ENCODE results near the gene PACSIN2. TPM values are rescaled to one million over a fixed set of nuclear protein-coding genes. Genes with fewer than 3 reads are reported as not detected.
A peak's percentile ranks its signal among the peaks of the same experiment; 100 is the strongest.

PACSIN2 gene
- total and polyA plus RNA-seq, 10 of the 15 experiments (the other 5 are each of a cell fraction or from before 2014, with no cell fraction given): 0.93 to 78.7 (median 46.8) TPM

DNA sequence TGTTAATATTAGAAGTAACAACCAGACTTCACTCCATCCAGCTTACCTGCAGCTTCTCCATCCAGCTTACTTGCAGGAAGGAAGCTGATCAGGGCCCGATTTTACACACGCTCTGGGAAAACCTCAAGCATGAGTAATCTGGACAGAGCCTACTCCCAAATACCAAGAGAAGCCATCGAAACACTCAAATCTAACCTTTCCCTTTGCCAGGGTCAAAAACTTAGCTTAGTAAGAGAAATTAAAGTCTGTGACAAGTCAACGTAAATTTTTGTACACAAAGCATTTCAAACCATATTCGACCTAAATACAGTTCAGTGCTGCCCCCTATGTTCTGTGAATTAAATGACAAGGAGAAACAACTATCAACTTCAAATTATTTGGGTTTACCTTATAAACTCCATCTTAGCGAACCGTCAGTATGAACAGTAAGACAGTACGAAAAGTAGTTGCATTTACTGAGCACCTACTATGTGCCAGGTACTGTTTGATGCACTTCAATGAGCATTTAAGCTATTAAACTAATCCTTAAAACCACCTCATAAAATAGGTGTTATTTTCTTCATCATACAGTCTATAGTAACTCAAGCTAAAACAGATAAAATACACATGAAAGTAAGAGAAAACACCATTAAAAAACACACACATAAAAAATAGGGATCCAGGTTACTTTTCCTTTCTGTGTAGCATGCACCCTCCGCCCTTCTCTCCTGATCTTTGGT lies 194.7 kb downstream of the PACSIN2 start:
- RAD21 ChIA-PET (ENCODE audit: unreplicated experiment): interaction anchor here (0.6 to 1.7 kb wide), 11 partner anchors 17 to 240 kb away, joined by 3 to 7 read pairs (median 3); partner anchors contain the start of gene CYB5R3
- H3K9me3 ChIP-seq (replicated peaks; ENCODE audit: control insufficient read depth, insufficient read depth, low read length): no peaks in the 10 kb centered on the region; the same call in 1 of the 3 replicates
- H3K9ac ChIP-seq (ENCODE audit: control insufficient read depth, insufficient read depth, low read length): no peak overlapping the region
- H3K27me3 ChIP-seq (replicated peaks in 1 of 2; ENCODE audit: control insufficient read depth in 2 of 2, insufficient read depth in 2 of 2, low read length in 1 of 2): no peaks in the 10 kb centered on the region
- no peak overlapping the region for H3K4me2 ChIP-seq (ENCODE audit: control insufficient read depth, insufficient read depth)
- no peaks in the 10 kb centered on the region for H3K79me2 ChIP-seq (ENCODE audit: control insufficient read depth, insufficient read depth, low read length)
- no peaks in the 10 kb centered on the region for H4K20me1 ChIP-seq (ENCODE audit: control insufficient read depth, insufficient read depth)
- CTCF ChIA-PET: interaction anchor here (0.5 to 2.7 kb wide), 25 partner anchors 9 to 199 kb away, joined by 3 to 18 read pairs (median 3); no protein-coding TSS in a partner anchor
- SMC1A ChIA-PET (ENCODE audit: uncharacterized antibody, unreplicated experiment): interaction anchor here (0.7 to 3.4 kb wide), 11 partner anchors 9 to 213 kb away, joined by 3 to 21 read pairs (median 4); no protein-coding TSS in a partner anchor
- in situ Hi-C loops (cut with MboI): no loop called here
- H3K4me3 ChIP-seq: no peak overlapping the region
- peaks cover 1 to 24% of the 10 kb centered on the region in 2 experiments for H3K36me3 ChIP-seq (ENCODE audit: control insufficient read depth in 2 of 2, insufficient read depth in 2 of 2, low read length in 1 of 2)
- no peak overlapping the region for H3K27ac ChIP-seq (ENCODE audit: control insufficient read depth, insufficient read depth)
- no TSS peak for BruUV-seq (replicated peaks)
- H2AFZ ChIP-seq (ENCODE audit: control insufficient read depth, low read depth, low read length): peak overlapping the region; percentile 54; the same call in 1 of the 2 replicates
- no peak for DNase-seq (ENCODE audit: low read depth, low spot score)
- POLR2A ChIA-PET: no interaction called here
- intact Hi-C loops (cut with micrococcal nuclease; ENCODE audit: unreplicated experiment): loop anchor here (1.0 kb wide), 1 partner anchor 199 kb away; no protein-coding TSS in a partner anchor
- 70% methylated on average over 9 of the region's 9 CpGs for WGBS (ENCODE audit: insufficient coverage, insufficient replicate concordance, low lambda C conversion rate, missing lambda C conversion rate)
- no peak for FAIRE-seq
- no peaks in the 10 kb centered on the region for H3K4me1 ChIP-seq (ENCODE audit: control insufficient read depth, insufficient read depth, low read length)
- ATAC-seq: no peak
- TF ChIP-seq, protein P1, sequence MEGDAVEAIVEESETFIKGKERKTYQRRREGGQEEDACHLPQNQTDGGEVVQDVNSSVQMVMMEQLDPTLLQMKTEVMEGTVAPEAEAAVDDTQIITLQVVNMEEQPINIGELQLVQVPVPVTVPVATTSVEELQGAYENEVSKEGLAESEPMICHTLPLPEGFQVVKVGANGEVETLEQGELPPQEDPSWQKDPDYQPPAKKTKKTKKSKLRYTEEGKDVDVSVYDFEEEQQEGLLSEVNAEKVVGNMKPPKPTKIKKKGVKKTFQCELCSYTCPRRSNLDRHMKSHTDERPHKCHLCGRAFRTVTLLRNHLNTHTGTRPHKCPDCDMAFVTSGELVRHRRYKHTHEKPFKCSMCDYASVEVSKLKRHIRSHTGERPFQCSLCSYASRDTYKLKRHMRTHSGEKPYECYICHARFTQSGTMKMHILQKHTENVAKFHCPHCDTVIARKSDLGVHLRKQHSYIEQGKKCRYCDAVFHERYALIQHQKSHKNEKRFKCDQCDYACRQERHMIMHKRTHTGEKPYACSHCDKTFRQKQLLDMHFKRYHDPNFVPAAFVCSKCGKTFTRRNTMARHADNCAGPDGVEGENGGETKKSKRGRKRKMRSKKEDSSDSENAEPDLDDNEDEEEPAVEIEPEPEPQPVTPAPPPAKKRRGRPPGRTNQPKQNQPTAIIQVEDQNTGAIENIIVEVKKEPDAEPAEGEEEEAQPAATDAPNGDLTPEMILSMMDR (IDR thresholded peaks at IDR 0.05 in 2 of 3, conservative IDR thresholded peaks at IDR 0.05 in 1 of 3; ENCODE audit: control insufficient read depth in 2 of 3, extremely low read depth in 1 of 3, insufficient read depth in 1 of 3, low read depth in 3 of 3, low read length in 3 of 3): peak in 2 of 3 experiments; percentile 46 to 49; a peak in 3 of 6 replicates
- TF ChIP-seq PAX5 (IDR thresholded peaks at IDR 0.05; ENCODE audit: borderline replicate concordance, low read depth, low read length) (no peak), ESRRA (IDR thresholded peaks at IDR 0.05; ENCODE audit: low read length) (no peak), SMC3 (IDR thresholded peaks at IDR 0.05; ENCODE audit: borderline replicate concordance, low read length) (peak; percentile 47), RAD21 (IDR thresholded peaks at IDR 0.05; ENCODE audit: insufficient read depth, low read depth, low read length) (peak; percentile 56), POU2F2 (IDR thresholded peaks at IDR 0.05; ENCODE audit: borderline replicate concordance, low read depth, low read length) (no peak), POLR2A (IDR thresholded peaks at IDR 0.05; ENCODE audit: low read depth, low read length) (no peak), ETV6 (conservative IDR thresholded peaks at IDR 0.05 in 1 of 2, IDR thresholded peaks at IDR 0.05 in 1 of 2; ENCODE audit: borderline replicate concordance in 1 of 2, low read depth in 1 of 2) (no peak)
- TF ChIP-seq, protein P2, sequence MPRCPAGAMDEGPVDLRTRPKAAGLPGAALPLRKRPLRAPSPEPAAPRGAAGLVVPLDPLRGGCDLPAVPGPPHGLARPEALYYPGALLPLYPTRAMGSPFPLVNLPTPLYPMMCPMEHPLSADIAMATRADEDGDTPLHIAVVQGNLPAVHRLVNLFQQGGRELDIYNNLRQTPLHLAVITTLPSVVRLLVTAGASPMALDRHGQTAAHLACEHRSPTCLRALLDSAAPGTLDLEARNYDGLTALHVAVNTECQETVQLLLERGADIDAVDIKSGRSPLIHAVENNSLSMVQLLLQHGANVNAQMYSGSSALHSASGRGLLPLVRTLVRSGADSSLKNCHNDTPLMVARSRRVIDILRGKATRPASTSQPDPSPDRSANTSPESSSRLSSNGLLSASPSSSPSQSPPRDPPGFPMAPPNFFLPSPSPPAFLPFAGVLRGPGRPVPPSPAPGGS (IDR thresholded peaks at IDR 0.05; ENCODE audit: borderline replicate concordance, insufficient read depth, low read depth, low read length, poor library complexity, severe bottlenecking): no peak
- TF ChIP-seq, protein P3, sequence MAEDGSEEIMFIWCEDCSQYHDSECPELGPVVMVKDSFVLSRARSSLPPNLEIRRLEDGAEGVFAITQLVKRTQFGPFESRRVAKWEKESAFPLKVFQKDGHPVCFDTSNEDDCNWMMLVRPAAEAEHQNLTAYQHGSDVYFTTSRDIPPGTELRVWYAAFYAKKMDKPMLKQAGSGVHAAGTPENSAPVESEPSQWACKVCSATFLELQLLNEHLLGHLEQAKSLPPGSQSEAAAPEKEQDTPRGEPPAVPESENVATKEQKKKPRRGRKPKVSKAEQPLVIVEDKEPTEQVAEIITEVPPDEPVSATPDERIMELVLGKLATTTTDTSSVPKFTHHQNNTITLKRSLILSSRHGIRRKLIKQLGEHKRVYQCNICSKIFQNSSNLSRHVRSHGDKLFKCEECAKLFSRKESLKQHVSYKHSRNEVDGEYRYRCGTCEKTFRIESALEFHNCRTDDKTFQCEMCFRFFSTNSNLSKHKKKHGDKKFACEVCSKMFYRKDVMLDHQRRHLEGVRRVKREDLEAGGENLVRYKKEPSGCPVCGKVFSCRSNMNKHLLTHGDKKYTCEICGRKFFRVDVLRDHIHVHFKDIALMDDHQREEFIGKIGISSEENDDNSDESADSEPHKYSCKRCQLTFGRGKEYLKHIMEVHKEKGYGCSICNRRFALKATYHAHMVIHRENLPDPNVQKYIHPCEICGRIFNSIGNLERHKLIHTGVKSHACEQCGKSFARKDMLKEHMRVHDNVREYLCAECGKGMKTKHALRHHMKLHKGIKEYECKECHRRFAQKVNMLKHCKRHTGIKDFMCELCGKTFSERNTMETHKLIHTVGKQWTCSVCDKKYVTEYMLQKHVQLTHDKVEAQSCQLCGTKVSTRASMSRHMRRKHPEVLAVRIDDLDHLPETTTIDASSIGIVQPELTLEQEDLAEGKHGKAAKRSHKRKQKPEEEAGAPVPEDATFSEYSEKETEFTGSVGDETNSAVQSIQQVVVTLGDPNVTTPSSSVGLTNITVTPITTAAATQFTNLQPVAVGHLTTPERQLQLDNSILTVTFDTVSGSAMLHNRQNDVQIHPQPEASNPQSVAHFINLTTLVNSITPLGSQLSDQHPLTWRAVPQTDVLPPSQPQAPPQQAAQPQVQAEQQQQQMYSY (CRISPR knock-in tag; IDR thresholded peaks at IDR 0.05): no peak
- TF ChIP-seq, protein P4, sequence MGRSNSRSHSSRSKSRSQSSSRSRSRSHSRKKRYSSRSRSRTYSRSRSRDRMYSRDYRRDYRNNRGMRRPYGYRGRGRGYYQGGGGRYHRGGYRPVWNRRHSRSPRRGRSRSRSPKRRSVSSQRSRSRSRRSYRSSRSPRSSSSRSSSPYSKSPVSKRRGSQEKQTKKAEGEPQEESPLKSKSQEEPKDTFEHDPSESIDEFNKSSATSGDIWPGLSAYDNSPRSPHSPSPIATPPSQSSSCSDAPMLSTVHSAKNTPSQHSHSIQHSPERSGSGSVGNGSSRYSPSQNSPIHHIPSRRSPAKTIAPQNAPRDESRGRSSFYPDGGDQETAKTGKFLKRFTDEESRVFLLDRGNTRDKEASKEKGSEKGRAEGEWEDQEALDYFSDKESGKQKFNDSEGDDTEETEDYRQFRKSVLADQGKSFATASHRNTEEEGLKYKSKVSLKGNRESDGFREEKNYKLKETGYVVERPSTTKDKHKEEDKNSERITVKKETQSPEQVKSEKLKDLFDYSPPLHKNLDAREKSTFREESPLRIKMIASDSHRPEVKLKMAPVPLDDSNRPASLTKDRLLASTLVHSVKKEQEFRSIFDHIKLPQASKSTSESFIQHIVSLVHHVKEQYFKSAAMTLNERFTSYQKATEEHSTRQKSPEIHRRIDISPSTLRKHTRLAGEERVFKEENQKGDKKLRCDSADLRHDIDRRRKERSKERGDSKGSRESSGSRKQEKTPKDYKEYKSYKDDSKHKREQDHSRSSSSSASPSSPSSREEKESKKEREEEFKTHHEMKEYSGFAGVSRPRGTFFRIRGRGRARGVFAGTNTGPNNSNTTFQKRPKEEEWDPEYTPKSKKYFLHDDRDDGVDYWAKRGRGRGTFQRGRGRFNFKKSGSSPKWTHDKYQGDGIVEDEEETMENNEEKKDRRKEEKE (IDR thresholded peaks at IDR 0.05): no peak

All from GM12878 (cell line).